GM21390 (cell line): ENCODE results near the gene PHLDB1.
"Not testable (repeated sequence)": the region's sequence is repeated elsewhere in the genome, so short reads cannot be mapped to it uniquely, and the experiment has no call there.

Experiments
- ATAC-seq: cut with Tn5 transposase; IDR thresholded peaks from one replicate; pipeline ENCODE4 v1.9.1; 2021; ENCODE audit not compliant: unreplicated experiment

The PHLDB1 gene

GRCh38 chr11:118605116-118605867 is 2.1 kb upstream of the PHLDB1 start:
- ATAC-seq = no peak

DNA sequence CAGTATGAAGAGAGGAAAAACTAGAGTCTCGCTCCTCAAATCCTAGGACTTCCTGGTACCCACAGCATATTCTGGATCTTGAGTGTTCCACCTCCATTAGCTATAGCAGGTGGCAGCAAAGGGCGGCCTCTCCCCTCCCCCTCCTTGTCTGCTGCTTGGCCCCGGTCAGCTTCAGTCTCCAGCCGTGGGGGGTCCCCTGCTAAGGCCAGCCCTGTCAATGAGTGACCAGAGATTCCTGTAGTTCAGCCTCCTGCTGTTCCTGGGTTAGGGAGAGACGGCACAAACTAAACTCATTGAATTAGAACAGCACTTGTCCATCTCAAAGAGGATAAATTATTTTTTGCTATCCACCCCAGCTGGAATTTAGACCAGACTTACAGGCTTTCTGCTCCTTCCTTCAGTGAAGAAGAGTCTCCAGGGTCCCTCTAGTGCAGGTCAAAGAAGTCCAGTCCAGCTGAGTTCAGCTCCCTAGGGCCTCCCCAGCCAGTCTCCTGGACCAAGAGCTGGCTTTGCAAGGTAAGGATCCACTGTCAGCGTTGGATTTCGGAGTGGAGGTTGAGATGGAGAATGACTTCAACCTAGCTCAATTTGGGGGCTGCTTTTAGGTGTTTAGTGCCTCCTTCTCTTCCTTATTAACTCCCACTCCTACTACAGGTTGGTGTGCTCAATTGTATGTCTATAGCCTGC is 1.1 kb upstream of the PHLDB1 start:
- ATAC-seq = no peak

DNA sequence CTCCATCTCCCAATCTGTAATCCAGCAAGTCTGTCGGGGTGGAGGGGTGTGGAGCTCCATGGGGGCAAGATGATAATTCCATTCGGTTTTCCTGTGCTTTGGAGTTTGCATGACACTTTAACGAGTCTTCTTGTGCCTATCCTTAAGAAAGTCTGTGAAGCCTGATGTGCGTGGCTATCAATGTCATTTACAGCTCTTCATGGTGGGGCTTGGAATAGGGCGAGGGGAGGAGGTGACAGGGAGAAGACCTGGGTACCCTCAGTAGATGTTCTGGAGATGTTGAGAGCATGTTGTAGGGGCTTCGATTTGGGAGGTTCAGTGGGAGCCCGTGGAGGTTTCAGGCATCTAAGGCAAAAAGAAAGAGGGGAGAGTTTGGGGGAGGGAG is 579 bp upstream of the PHLDB1 start:
- no peak for ATAC-seq

DNA sequence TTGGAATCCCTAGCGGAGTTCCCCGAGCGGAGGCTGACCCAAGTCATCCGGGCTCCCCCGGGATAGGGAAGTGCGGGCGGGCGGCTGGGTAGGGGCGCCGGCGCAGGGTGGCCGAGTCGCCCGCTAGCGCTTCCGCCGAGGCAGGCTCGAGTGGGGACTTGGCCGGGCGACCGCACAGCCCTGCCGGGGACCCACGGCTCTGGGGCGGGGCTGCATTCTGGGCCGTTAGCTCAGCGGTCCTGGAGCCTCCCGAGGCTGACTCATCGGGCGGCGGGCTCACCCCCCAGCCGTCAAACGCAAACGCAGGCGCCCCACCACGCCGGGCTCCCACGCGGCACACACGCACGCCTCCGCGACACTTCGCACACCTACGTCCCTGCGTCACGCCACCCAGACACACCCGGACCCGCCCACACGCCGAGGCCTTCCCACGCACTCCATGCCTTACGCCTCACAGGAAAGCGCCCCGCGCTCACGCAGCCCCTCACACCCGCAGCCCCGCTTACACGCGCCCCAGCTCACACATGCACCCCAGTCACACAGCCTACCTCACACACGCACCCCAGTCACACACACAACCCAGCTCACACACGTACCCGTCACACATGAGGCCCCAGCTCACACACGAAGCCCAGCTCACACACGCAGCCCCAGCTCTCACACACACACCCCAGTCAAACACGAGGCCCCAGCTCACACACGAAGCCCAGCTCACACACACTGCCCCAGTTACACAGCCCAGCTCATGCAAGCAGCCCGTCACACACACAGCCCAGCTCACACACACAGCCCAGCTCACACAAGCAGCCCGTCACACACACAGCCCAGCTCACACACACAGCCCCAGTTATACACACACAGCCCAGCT is 1.2 kb downstream of the PHLDB1 start:
- no peak for ATAC-seq

- ATAC-seq = no peak
Observed at GRCh38 chr11:118609380-118610224, 2.2 kb downstream of the PHLDB1 start.

DNA sequence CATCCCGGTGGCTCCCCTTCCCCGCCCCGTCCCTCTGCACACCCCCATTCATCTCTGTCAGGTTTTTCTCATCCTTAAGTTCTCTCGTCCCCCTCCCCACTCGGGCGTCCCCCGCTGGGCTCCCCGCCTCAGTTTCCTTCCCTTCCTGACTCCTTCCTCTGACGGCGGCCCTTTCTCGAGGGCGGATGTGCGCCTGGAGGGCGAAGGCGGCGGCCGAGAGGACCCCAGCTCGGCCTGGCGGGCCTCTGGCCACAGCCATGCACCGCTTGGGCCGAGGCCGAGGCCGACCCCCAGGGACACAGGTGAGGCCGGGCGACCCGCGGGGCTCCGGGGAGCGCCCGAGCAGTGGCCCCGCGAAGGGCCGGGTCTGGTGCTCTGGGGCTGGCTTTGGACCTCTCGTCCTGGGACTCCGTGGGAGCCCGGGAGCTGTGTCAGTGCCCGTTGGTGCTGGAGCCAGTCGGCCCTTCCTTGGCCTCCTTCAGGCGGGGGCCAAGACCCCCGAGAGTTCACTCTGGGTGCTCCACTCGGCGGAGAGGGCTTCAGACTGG is 2.9 kb downstream of the PHLDB1 start:
- no peak for ATAC-seq

DNA sequence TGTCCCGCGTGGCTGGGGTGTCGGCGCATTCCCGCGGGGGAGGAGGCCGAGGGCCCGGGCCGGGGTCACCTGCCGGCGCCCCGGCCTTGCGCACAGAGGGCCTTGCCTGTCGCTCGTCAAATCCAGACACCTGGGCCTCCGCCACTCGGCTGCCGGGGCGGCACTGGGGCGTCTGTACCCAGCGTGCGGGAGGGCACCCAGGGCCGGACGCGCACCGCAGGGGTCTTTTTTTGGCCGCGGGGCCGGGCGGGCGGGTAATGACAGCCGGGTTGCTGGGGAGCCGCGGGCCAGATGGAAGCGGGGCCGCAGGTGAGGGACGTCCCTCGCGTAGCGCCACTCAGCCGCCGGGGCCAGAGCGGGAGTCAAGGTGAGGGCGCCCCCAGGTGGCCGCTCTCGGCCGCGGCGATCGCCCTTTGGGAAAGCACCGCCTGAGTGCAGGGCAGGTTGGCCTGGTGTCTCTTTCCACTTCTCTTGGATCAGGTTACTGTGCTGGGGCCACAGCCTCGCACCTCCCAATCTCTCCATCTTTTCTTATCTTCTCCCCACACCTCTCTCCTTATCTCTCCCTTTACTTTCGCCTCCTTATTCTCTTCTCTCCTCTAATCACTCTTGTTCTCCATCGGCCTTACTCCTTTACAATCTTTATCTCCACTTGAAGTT is 3.5 kb downstream of the PHLDB1 start:
- ATAC-seq = peak; percentile 45

- not testable (repeated sequence) for ATAC-seq
Observed at GRCh38 chr11:118611433-118611795, 4.0 kb downstream of the PHLDB1 start.

DNA sequence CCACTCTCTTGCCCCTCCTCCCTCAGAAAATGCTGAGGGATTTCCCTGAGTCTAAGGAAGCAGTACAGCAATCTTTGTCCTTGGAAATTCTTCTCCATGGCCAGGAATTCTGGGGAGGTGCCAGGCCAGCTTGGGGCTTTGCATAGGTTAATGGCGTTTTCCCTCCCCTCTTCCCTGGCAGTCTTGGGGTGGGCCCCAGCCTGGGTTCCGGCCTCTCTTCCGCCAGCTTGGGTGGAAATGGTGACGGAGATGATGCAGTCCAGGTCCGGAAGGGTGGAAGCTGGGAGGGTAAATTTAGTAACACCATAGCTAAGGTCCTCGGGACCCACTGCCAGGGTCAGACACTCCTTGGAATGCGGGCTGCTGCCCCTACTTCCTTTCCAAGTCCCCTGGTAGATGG is 5.0 kb downstream of the PHLDB1 start:
- ATAC-seq = no peak

DNA sequence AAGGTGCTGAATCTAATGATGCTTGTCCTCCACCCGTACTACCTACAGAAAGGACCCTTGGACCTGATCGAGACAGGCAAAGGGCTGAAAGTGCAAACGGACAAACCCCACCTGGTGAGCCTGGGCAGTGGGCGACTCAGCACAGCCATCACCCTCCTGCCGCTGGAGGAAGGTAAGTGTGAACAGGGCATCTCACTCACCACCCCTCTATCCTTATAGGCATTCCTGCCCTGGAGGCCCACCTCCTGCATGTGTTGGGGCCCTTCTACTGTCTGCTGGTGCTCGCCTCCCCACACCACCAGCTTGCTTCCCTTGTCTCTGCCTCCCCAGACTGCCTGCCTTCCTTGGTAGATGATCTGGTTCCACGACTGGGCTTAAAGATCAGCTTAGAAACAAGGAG is 7.1 kb downstream of the PHLDB1 start:
- no peak for ATAC-seq

DNA sequence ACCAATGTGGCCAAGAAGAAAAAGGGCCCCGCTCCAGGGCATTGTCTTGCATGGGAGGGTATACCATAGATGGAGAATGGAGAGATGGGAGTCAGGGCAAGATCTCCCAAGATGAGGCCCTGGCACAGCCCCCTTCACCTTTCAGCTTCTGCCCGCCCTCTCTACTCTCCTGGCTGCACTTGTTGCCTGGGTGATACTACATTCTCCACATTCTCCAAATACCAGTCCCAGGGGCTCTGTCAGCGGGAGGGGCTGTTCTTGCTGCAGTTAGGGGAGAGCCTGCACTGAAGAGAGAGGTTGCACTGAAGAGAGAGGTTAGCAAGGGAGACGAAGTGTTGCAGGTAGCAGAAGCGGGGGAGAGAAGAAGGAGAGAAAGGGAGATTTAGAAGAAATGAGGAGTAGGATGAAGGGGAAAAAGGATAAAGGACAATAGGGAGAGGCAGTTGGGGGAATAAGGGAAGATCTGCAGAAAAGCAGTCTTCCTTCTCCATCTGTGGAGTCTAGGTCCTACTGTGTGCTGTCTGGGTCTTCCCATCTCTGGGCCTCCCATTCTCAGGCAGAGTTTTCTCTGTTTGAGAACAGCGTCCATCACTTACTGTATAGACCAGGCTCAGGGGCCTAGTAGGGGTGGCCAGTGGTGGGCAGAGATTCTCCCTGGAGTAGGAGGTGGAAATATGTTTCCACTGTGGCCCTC is 8.0 kb downstream of the PHLDB1 start:
- ATAC-seq = no peak

GRCh38 chr11:118615976-118616371 is 8.6 kb downstream of the PHLDB1 start:
- no peak for ATAC-seq

GRCh38 chr11:118618115-118618990 is 10.9 kb downstream of the PHLDB1 start:
- no peak for ATAC-seq

DNA sequence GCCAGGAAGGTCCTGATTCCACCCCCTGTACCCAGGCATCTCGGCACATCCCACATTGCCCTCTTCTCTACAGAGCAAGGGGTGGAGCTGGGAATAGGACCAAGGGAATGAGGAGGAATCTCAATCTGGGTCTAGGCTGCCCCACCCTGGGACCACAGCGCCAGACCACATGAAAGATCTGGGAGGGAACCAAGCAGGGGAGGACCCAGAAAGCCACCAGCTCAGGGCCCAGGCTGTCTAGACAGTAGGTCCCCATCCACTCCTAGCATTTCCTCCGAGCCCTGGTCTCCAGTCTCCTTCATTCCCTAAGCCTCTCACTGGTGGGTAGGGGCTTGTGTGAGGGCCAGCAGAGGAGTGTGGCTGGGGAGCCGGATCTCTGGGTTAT is 11.6 kb downstream of the PHLDB1 start:
- no peak for ATAC-seq

DNA sequence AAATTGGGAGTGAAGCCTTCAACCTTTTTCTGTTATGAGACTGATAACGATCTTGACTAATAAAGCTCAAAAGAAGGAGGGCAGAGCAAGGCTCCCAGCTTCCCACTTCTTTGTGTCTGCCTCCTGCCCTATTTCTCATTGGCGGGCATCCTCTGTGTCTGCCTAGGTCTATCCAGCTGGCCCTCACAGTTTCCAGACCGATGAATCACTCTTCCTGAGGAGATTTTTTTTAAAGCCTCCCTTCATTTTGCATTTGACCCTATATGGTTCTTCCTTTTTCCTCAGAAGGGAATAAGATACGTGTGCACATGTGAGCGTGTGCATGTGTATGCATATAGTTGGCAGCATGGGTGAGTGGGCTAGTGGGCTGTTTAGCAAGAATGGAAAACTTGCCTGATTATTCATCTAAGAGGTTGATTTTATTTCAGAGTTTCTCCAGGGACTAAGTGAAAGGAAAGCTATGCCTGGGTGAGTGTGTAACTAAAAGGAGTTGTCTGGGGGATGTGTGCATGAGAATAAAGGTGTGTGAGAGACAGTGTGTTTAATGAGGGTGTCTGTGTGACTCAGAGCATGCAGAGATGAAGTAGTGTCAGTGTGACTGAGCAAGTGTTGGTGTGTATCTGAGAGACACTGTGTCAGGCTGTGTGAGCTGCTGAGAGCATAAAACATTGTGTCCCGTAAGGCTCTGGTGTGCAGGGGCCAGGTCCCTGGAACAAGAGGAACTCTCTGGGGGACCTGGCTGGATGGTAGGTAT is 12.2 kb downstream of the PHLDB1 start:
- no peak for ATAC-seq

DNA sequence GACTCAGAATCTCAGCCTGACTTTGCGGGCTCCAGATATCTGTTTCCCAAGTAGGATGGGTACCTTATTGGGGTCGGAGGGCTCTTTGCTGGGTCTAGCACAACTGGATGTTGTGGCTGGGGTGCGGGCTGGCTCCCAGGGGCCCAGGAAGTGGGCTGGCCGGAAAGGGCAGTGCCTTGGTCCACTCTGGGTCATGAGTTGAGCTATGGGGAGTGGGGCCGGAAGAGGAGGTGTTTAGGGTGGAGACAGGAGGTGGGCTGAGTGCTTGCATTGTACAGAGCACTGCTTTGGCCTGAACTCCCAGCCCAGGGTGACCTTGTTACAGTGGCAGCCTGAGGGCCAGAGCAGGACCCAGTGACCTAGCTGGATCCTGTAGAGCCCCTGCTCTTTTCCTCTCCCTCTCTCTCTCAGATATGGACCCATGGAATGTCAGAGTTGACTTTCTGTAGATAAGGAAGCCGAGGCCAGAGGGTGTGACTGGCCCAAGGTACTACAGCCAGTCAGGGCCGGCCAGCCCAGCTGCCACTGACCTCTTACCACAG is 13.2 kb downstream of the PHLDB1 start:
- no peak for ATAC-seq

- ATAC-seq = no peak
Observed at GRCh38 chr11:118621071-118621783, 13.8 kb downstream of the PHLDB1 start.
